Keratinocyte (primary cell): ENCODE results near the gene DMRT1. TPM values are rescaled to one million over a fixed set of nuclear protein-coding genes. Genes with fewer than 3 reads are reported as not detected.
"Not testable (repeated sequence)": the region's sequence is repeated elsewhere in the genome, so short reads cannot be mapped to it uniquely, and the experiment has no call there.

Experiments
- DNase-seq: peaks from one replicate; pipeline ENCODE4 v3.0.0-alpha.2; 2011; ENCODE audit warnings: low read depth, missing footprints, low spot score
- FAIRE-seq: peaks from 2 replicates; lab custom pipeline; 2011; peaks lifted over from hg19 to GRCh38; lab: Jason Lieb, UNC
- H2AFZ ChIP-seq: 2 replicates; pipeline ENCODE4 v1.6.0; 2012; ENCODE audit warnings: low read length, control low read depth, inconsistent platforms; ENCODE audit not compliant: control insufficient read depth
- H3K27ac ChIP-seq: 2 replicates; pipeline ENCODE4 v1.5.1; 2011; ENCODE audit warnings: low read length; ENCODE audit not compliant: control insufficient read depth, insufficient read depth
- H3K27me3 ChIP-seq: 3 replicates; pipeline ENCODE4 v1.6.0; 2011; ENCODE audit warnings: low read length; ENCODE audit not compliant: control insufficient read depth, insufficient read depth; ENCODE audit errors: extremely low read depth
- H3K36me3 ChIP-seq, 2 experiments: 2 replicates in 1 of 2; 3 replicates in 1 of 2; pipeline ENCODE4 v1.5.1; 2011; ENCODE audit warnings: low read length in 2 of 2, mild to moderate bottlenecking in 1 of 2; ENCODE audit not compliant: control insufficient read depth in 2 of 2, insufficient read depth in 2 of 2; ENCODE audit errors: extremely low read depth in 1 of 2
- H3K4me1 ChIP-seq: 3 replicates; pipeline ENCODE4 v1.5.1; 2011; ENCODE audit warnings: low read length; ENCODE audit not compliant: control insufficient read depth, insufficient read depth; ENCODE audit errors: extremely low read depth
- H3K4me2 ChIP-seq: 3 replicates; pipeline ENCODE4 v1.6.0; 2011; ENCODE audit warnings: low read depth, low read length; ENCODE audit not compliant: control insufficient read depth, insufficient read depth; ENCODE audit errors: extremely low read depth
- H3K4me3 ChIP-seq, 3 experiments: fragments of 200-600 bp in 1 of 3; sonication (generic) in 1 of 3; 2 replicates in 2 of 3; 3 replicates in 1 of 3; pipeline ENCODE4 v1.5.1; 2011 to 2016; ENCODE audit warnings: low read length in 3 of 3, mild to moderate bottlenecking in 3 of 3, control low read depth in 2 of 3, inconsistent platforms in 1 of 3, low read depth in 1 of 3, mixed read lengths in 1 of 3, mixed run types in 1 of 3, moderate library complexity in 1 of 3; ENCODE audit not compliant: control insufficient read depth in 2 of 3, insufficient read depth in 2 of 3; ENCODE audit errors: extremely low read depth in 1 of 3
- H3K79me2 ChIP-seq: 2 replicates; pipeline ENCODE4 v1.6.0; 2012; ENCODE audit warnings: low read length; ENCODE audit not compliant: control insufficient read depth, insufficient read depth
- H3K9ac ChIP-seq: 3 replicates; pipeline ENCODE4 v1.6.0; 2011; ENCODE audit warnings: low read length; ENCODE audit not compliant: control insufficient read depth, insufficient read depth; ENCODE audit errors: extremely low read depth
- H3K9me1 ChIP-seq: 3 replicates; pipeline ENCODE4 v1.6.0; 2011; ENCODE audit warnings: low read length; ENCODE audit not compliant: control insufficient read depth, insufficient read depth; ENCODE audit errors: extremely low read depth
- H3K9me3 ChIP-seq: 2 replicates; pipeline ENCODE4 v1.5.1; 2012; ENCODE audit warnings: low read depth, low read length; ENCODE audit not compliant: control insufficient read depth
- H4K20me1 ChIP-seq: 3 replicates; pipeline ENCODE4 v1.6.0; 2011; ENCODE audit warnings: low read length; ENCODE audit not compliant: control insufficient read depth, insufficient read depth; ENCODE audit errors: extremely low read depth
- EZH2 ChIP-seq: IDR thresholded peaks from one replicate; pipeline ENCODE4 v1.6.1; 2012; ENCODE audit warnings: inconsistent platforms, mild to moderate bottlenecking, low read length, moderate library complexity
- dilution Hi-C: fragments of 300-500 bp; cut with MboI; formaldehyde crosslinking; loops from one replicate; pipeline ENCODE4 v1.7.0; 2020; ENCODE audit warnings: low sequenced_read_pairs; ENCODE audit not compliant: extremely low pct_ligation_motif_present
- polyA plus RNA-seq, 5 experiments: library from polyadenylated mRNA; depleted of rRNA in 3 of 5; stranded (reverse) in 3 of 5; stranded (forward) in 1 of 5; unstranded in 1 of 5; fragments of >200 nt; gene quantifications; 1 replicate in 1 of 5; 2 replicates in 3 of 5; 3 replicates in 1 of 5; pipeline versions ENCODE4 v1.2.1 to v1.2.3, GENCODE V29; 2011 to 2012; ENCODE audit warnings: missing spikeins in 2 of 5, low read depth in 1 of 5, low replicate concordance in 1 of 5
- TF ChIP-seq, protein P1 (sequence below), 3 experiments: IDR thresholded peaks in 1 of 3; conservative IDR thresholded peaks in 1 of 3; optimal IDR thresholded peaks in 1 of 3; 2 replicates in 2 of 3; 3 replicates in 1 of 3; pipeline versions ENCODE3 to v1.5.1; 2011; ENCODE audit warnings: low read length in 3 of 3, mild to moderate bottlenecking in 3 of 3, moderate library complexity in 2 of 3, control low read depth in 1 of 3, inconsistent platforms in 1 of 3; ENCODE audit not compliant: insufficient read depth in 2 of 3; ENCODE audit errors: extremely low read depth in 1 of 3

The DMRT1 gene
- polyA plus RNA-seq, 1 donor (not counting 4 experiments of a cell fraction or from before 2014, with no cell fraction given) = not detected

- H3K4me2 ChIP-seq = no peak overlapping the region
- no peak overlapping the region for H3K27ac ChIP-seq
- no peaks in the 10 kb centered on the region for H3K4me1 ChIP-seq
- no peaks in the 10 kb centered on the region for H4K20me1 ChIP-seq
- H3K79me2 ChIP-seq = no peaks in the 10 kb centered on the region
- H3K36me3 ChIP-seq = no peaks in the 10 kb centered on the region
- no peaks in the 10 kb centered on the region for H3K9me3 ChIP-seq
- TF ChIP-seq, protein P1, sequence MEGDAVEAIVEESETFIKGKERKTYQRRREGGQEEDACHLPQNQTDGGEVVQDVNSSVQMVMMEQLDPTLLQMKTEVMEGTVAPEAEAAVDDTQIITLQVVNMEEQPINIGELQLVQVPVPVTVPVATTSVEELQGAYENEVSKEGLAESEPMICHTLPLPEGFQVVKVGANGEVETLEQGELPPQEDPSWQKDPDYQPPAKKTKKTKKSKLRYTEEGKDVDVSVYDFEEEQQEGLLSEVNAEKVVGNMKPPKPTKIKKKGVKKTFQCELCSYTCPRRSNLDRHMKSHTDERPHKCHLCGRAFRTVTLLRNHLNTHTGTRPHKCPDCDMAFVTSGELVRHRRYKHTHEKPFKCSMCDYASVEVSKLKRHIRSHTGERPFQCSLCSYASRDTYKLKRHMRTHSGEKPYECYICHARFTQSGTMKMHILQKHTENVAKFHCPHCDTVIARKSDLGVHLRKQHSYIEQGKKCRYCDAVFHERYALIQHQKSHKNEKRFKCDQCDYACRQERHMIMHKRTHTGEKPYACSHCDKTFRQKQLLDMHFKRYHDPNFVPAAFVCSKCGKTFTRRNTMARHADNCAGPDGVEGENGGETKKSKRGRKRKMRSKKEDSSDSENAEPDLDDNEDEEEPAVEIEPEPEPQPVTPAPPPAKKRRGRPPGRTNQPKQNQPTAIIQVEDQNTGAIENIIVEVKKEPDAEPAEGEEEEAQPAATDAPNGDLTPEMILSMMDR (optimal IDR thresholded peaks at IDR 0.05 in 1 of 3, IDR thresholded peaks at IDR 0.05 in 1 of 3, conservative IDR thresholded peaks at IDR 0.05 in 1 of 3; ENCODE audit: extremely low read depth in 1 of 3, insufficient read depth in 2 of 3, low read length in 3 of 3) = no peak
- TF ChIP-seq EZH2 = no peak
- no peak for FAIRE-seq
- H3K9me1 ChIP-seq = no peaks in the 10 kb centered on the region
- no peak overlapping the region for H3K4me3 ChIP-seq
- H2AFZ ChIP-seq = no peak overlapping the region
- dilution Hi-C loops = no loop called here
- no peak for DNase-seq
- no peak overlapping the region for H3K9ac ChIP-seq
- no peaks in the 10 kb centered on the region for H3K27me3 ChIP-seq
Observed at GRCh38 chr9:860706-861105, 19.2 kb downstream of the DMRT1 start.

DNA sequence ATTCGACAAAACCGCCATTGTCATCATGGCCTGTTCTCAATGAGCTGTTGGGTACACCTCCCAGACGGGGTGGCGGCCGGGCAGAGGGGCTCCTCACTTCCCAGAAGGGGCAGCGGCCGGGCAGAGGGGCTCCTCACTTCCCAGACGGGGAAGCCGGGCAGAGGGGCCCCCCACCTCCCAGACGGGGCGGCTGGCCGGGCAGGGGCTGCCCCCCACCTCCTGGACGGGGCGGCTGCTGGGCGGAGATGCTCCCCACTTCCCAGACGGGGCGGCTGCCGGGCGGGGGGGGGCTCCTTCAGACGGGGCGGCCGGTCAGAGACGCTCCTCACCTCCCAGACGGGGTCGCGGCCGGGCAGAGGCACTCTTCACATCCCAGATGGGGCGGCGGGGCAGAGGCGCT lies 20.0 kb downstream of the DMRT1 start:
- dilution Hi-C loops, FAIRE-seq: not testable (repeated sequence)

More for the DNA sequence above, 20.0 kb downstream of the DMRT1 start:
- H3K27ac ChIP-seq, H3K4me1 ChIP-seq, H3K9ac ChIP-seq, H3K27me3 ChIP-seq, DNase-seq, H4K20me1 ChIP-seq, H3K79me2 ChIP-seq, H3K36me3 ChIP-seq, H3K4me2 ChIP-seq, H3K4me3 ChIP-seq, H3K9me3 ChIP-seq, H2AFZ ChIP-seq, H3K9me1 ChIP-seq: not testable (repeated sequence)
